ENCODE results near the gene COL13A1. TPM values are rescaled to one million over a fixed set of nuclear protein-coding genes. Genes with fewer than 3 reads are reported as not detected.

Gene COL13A1
- total RNA-seq, 1 donor from 2014 or later, result 0.89 TPM

DNA sequence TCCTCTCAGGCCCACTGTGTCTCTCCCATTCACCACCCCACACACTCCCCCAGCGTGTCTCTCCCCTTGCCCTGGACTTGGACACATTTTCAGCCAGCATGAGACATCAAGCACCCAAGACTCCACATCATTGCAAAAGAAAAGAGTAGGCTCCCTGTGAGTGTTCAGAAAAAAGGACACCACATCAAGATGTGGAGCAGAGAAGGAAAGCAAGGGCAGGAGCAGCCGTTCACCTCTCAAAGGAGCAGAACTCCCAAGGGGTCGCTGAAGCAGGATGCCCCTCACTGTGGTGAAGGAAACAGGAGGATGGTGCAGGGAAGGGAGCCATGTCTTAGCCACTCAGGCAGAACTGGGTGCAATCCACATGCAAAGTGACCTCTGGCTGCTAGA lies 161.0 kb downstream of the COL13A1 start:
- ATAC-seq (ENCODE audit: poor library complexity) (no peak), DNase-seq (no peak)
- intact Hi-C loops (cut with DNase I), result no loop called here

- no peak for ATAC-seq (ENCODE audit: poor library complexity)
- no peak for DNase-seq
- intact Hi-C loops (cut with DNase I), result no loop called here
These were observed 161.6 kb downstream of the COL13A1 start for GRCh38 chr10:69963178-69963834.

- intact Hi-C loops (cut with DNase I), result no loop called here
- DNase-seq (no peak), ATAC-seq (ENCODE audit: poor library complexity) (no peak)
These were observed 162.4 kb downstream of the COL13A1 start for GRCh38 chr10:69963835-69964710.

DNA sequence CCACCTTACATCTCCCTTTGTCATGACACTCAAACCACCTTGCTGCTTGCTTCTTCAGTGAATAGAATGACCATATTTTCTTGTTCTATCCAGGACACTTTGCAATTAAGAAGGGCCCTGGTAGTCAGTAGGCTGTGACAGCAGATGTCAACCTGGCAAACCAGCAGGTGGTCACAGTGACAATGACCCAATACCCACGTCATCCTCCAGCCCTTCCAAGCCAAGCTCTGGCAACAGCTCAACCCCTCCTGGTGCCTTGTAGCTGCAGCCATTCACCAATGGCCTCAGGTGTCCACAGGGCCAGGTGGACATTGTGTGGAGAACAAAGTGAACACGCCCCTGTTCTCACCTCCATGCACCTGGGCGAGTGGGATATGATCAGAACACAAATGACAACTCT lies 163.4 kb downstream of the COL13A1 start:
- ATAC-seq (ENCODE audit: poor library complexity), result no peak
- intact Hi-C loops (cut with DNase I), result no loop called here
- no peak for DNase-seq

- intact Hi-C loops (cut with DNase I), result no loop called here
- ATAC-seq (ENCODE audit: poor library complexity) (no peak), DNase-seq (no peak)
These were observed 164.4 kb downstream of the COL13A1 start for GRCh38 chr10:69965919-69966662.

DNA sequence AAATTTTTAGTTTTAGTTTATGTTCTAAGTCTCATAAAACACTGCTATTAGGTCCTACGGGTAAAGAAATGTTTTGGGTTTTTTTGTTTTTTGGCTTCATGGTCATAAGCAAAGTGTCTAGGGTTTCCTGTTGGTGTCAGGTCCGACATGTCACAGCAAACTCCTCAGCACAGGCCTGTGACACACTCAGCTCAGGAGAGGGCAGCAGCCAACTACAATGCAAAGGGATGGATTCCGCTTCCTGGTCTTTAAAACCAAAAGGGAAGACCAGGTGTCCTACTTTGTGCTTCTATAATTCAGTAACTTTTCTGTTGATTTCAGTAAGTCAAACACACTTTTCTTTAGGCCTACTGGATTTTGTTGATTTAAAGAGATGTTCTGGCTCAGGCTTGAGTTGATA lies 167.1 kb downstream of the COL13A1 start:
- intact Hi-C loops (cut with DNase I), result no loop called here
- DNase-seq (no peak), ATAC-seq (ENCODE audit: poor library complexity) (no peak)

DNA sequence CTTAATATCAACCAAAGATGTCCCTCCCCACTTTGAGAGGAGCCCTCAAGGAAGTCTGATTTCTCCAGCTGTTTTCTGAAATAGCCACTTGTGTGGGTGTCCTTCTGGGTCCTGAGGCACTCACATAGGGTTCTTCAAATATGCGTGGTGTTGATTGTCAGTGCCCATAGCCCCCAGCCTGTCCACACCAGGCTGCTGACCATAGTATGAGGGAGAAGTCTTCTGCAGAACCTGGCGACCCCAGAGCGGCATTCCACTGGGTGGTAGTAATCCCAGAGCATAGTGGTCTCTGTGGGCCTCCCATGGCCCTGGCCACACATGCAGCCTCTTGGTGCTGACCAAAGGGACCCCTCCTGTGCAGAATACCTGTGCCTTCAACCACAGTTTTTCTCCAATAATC lies 168.3 kb downstream of the COL13A1 start:
- ATAC-seq (ENCODE audit: poor library complexity) (no peak), DNase-seq (no peak)
- intact Hi-C loops (cut with DNase I), result no loop called here

DNA sequence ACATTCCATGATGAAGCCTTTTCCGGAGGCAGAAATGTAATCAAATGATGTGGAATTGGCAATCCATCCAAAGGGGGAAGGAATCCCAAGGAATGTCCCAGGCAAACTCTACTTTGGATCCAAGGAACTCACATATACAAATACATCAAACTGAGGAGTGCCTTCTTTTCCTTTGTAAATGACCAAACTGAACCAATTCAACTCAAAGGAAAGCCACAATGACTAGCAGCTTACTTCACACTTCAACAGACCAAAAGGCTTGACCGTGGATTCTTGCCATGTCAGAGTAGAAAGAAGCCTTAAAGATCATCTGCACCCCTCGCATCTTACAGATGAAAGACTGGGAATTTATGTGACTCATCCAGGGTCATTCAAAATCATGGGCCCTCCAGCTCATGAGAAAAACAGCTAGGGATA lies 171.3 kb downstream of the COL13A1 start:
- intact Hi-C loops (cut with DNase I), result no loop called here
- DNase-seq (no peak), ATAC-seq (ENCODE audit: poor library complexity) (no peak)

GRCh38 chr10:69973678-69974077 lies 172.0 kb downstream of the COL13A1 start:
- ATAC-seq (ENCODE audit: poor library complexity) (no peak), DNase-seq (no peak)
- intact Hi-C loops (cut with DNase I), result no loop called here

- DNase-seq (no peak), ATAC-seq (ENCODE audit: poor library complexity) (no peak)
- intact Hi-C loops (cut with DNase I), result no loop called here
These were observed 172.9 kb downstream of the COL13A1 start for GRCh38 chr10:69974551-69975155.

DNA sequence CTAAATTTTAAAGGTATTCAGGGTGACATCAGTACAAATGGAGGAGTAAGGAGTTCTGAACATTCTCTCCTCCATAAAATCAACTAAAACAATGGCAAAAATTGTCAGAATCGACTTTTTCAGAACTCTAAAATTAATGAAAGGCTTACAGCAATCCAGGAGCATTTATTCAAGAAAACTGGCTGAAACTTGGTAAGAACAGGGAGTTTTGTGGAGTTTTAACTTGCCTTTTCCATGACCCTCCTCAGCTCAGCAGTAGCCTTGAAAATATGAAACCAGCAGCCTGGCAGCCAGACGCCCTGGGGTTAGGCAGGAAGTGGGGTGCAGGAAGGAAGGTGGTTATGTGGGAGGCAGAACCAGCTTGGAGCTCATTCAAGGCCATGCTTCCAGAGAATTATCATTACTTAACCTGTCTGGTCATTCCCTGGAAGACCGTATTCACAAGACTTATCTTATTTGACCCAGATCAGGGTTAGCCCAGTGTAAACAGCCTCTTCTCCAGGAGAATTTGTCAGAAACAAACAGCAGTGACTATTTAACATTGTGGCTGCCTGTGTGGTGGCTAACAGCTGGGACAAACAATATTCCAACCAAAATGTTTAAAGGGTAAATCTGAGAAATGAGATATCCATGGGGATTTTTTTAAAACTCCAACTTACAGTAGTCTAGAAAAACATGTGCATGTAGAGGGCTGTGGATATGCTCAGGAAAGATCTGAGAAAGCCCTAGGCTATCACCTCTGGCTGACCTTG lies 175.3 kb downstream of the COL13A1 start:
- intact Hi-C loops (cut with DNase I), result no loop called here
- DNase-seq, result no peak
- no peak for ATAC-seq (ENCODE audit: poor library complexity)

GRCh38 chr10:69979174-69979573 lies 177.5 kb downstream of the COL13A1 start:
- intact Hi-C loops (cut with DNase I), result no loop called here
- no peak for DNase-seq
- ATAC-seq (ENCODE audit: poor library complexity), result no peak

DNA sequence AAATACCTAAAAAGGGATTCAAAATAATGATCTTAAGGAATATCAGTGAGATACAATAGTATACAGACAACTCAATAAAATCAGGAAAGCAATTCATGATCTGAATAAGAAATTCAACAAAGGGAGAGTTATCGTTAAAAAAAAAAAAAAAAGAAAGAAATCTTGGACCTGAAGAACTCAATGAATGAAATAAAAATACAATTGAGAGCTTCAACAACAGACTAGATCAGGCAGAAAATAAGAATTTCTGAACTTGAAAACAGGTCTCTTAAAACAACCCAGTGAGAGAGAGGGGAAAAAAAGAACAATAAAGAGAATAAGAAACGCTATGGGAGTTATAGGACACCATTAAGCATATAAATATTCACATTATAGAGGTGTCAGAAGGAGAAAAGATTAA lies 179.0 kb downstream of the COL13A1 start:
- ATAC-seq (ENCODE audit: poor library complexity), result no peak
- no peak for DNase-seq
- intact Hi-C loops (cut with DNase I), result no loop called here

DNA sequence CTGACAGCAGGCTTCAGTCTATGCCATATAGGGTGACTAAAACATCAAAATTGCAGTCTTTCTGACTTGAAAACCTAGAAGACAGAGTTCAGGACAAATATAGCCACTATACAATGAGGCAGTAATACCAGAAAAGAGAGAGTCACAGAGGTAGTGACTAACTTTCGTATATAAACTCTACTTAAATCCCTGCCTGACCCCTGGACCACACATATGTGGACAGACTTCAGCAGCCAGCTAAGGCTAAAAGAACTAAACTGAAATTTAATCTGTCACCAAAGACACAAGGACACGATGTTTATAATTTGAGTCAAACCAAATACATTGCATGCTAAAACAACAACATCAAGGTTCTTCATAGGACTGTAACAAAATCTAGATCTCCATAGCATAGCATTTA lies 186.4 kb downstream of the COL13A1 start:
- DNase-seq (no peak), ATAC-seq (ENCODE audit: poor library complexity) (no peak)
- intact Hi-C loops (cut with DNase I), result no loop called here

DNA sequence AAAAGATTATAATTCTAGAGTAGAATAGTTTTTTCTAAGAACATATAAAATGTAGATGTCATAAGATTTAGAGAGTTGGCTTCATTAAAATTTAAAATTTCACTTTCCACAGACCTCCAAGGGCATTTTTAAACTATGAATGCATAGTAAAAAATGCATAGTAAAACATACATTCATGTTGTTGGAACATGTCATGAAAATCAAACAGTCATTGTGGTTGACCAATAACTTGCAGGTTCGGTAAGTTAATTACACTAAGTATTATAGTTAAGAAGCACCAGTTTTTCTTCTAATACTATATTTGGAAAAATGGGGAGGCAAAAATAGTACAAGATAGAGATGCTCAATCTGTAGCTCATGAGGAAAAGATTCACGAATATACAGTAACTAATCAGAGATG lies 189.4 kb downstream of the COL13A1 start:
- no peak for DNase-seq
- intact Hi-C loops (cut with DNase I), result no loop called here
- ATAC-seq (ENCODE audit: poor library complexity), result no peak

- peak; percentile 72 for ATAC-seq (ENCODE audit: poor library complexity)
- no peak for DNase-seq
- intact Hi-C loops (cut with DNase I), result no loop called here
These were observed 192.6 kb downstream of the COL13A1 start for GRCh38 chr10:69994262-69994661.

DNA sequence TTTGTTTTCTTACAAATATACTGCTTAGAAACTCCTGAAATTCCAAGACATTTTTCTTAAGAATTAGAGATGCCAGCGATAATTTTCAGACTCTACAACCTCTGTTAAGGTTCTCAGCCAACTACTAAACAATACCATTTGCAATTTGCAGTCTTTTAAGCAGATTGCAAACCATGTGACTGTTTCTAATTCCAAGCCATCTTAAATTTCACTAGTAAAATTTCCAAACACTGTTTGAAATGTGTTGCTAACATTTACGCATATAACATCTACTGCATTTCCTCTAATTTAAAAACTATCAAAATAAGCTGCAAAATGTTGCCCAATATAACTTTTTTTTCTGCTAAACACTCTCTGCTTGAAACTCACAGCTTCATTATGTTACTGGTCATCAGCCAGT lies 194.9 kb downstream of the COL13A1 start:
- intact Hi-C loops (cut with DNase I), result no loop called here
- ATAC-seq (ENCODE audit: poor library complexity) (no peak), DNase-seq (no peak)

- no peak for DNase-seq
- ATAC-seq (ENCODE audit: poor library complexity), result no peak
- intact Hi-C loops (cut with DNase I), result no loop called here
These were observed 198.6 kb downstream of the COL13A1 start for GRCh38 chr10:70000262-70000661.
